ENCODE data around the gene TRAK1. TPM values are rescaled to one million over a fixed set of nuclear protein-coding genes. Genes with fewer than 3 reads are reported as not detected.
A peak's percentile ranks its signal among the peaks of the same experiment; 100 is the strongest.

Gene TRAK1
- total RNA-seq, 1 donor from 2014 or later = 50.7 TPM

DNA sequence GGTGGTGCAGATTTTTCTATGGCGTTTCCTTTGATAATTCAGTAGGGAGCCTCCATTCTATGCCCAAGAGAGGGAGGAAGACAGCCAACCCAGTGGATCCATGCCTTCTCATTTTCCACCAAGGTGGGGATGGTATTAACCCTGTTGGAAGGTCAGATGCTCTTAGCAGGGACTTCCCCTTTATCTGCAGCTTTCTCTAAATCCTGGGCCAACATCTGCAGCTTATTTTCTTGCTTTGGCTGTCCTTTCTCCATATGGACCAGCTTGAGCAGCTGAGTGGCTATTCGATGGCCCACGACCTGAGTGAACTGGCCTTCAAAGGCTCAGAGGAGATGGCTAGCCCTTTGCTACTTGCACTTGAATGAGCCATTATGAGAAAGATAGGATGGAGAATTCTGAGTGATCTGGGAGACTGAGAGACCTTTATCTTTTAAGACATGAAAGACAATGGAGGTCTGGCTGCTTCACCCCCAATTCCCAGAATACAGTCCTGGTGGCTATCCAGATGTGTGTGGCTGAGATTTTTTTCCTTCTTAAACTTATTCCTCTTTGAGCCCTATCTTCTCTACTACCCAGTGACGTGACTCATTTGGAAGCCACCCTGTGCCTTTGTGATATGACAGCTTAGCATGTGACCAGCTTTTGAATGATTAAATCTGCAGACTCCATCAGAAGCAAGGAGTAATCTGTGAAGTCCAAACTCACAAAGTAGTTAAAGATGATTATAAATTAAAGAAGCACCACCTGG lies 39.6 kb upstream of the TRAK1 start:
- TF ChIP-seq, protein P1, sequence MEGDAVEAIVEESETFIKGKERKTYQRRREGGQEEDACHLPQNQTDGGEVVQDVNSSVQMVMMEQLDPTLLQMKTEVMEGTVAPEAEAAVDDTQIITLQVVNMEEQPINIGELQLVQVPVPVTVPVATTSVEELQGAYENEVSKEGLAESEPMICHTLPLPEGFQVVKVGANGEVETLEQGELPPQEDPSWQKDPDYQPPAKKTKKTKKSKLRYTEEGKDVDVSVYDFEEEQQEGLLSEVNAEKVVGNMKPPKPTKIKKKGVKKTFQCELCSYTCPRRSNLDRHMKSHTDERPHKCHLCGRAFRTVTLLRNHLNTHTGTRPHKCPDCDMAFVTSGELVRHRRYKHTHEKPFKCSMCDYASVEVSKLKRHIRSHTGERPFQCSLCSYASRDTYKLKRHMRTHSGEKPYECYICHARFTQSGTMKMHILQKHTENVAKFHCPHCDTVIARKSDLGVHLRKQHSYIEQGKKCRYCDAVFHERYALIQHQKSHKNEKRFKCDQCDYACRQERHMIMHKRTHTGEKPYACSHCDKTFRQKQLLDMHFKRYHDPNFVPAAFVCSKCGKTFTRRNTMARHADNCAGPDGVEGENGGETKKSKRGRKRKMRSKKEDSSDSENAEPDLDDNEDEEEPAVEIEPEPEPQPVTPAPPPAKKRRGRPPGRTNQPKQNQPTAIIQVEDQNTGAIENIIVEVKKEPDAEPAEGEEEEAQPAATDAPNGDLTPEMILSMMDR (IDR thresholded peaks at IDR 0.05; ENCODE audit: unreplicated experiment) = no peak
- H3K27ac Mint-ChIP-seq = peak overlapping the region; percentile 58
- H3K4me3 Mint-ChIP-seq = no peak overlapping the region
- no peaks in the 10 kb centered on the region for H3K36me3 Mint-ChIP-seq
- H3K27me3 Mint-ChIP-seq (ENCODE audit: low read depth) = no peaks in the 10 kb centered on the region
- peaks cover 4% of the 10 kb centered on the region for H3K9me3 Mint-ChIP-seq
- DNase-seq (ENCODE audit: low spot score in 2 of 2, unreplicated experiment in 2 of 2) = peak in 1 of 2 experiments; percentile 9
- H3K4me1 Mint-ChIP-seq = peaks cover 31% of the 10 kb centered on the region

DNA sequence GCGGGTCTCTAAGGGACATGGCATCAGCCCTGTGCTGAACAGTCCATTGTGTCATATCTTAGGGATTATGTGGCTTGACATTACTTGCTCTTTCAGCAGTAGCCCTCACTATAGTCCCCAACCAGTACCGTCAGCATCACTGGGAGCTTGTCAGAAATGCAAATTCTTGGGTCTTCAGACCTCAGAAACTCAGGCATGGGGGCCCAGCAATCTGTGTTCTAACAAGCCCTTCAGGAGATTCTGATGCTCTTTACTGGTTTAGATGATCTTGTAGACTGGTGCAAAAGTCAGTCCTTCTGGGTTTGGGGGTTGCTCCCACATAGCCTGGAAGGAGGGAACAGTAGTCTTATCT lies 39.0 kb upstream of the TRAK1 start:
- H3K9me3 Mint-ChIP-seq = peaks cover 4% of the 10 kb centered on the region
- TF ChIP-seq, protein P1 (IDR thresholded peaks at IDR 0.05; ENCODE audit: unreplicated experiment) = no peak
- H3K27me3 Mint-ChIP-seq (ENCODE audit: low read depth) = no peaks in the 10 kb centered on the region
- no peaks in the 10 kb centered on the region for H3K36me3 Mint-ChIP-seq
- H3K4me1 Mint-ChIP-seq = peaks cover 30% of the 10 kb centered on the region
- peak overlapping the region; percentile 98 for H3K27ac Mint-ChIP-seq
- H3K4me3 Mint-ChIP-seq = no peak overlapping the region
- DNase-seq (ENCODE audit: low spot score in 2 of 2, unreplicated experiment in 2 of 2) = peak in 1 of 2 experiments; percentile 9

DNA sequence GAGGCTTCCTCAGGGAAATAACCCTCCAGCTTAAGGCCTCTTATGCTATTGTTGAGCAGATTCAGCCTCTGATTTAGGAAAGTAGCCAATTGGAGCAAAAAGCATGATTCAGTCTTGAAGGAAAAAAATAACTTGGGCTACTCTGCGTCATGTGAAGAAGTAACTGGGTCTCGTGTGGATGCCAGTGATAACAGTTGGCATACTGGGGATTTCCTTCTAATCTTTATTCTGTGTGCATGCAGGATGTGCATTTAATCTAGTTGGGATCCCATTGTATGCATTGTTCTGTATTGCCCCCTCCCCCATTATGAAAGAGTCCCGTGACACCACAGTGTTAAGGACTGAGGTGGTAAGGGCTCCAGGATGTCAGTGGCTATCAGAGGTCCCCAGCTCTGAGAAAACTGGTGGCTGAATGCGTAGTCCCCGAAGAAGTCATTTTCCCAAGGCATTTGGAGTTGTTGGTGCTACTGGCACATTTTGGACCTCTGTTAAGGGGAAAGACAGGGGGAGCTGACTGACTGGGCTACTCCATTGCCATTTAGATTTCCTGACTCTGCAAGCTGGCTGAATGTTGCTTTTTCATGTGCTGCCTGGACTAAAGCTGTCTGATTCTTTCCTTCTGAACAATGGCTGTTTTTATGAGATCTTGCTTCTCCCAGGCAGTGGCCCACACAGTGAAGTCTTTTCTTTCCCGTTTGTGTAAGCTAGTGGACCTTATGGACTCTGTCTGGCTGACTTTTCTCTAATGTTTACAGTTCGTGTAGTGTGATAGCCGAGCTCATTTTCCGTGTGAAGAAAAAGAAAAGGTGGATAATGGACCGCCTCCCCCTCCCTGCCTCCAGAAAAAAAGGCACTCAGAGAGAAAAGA lies 38.4 kb upstream of the TRAK1 start:
- Mint-ChIP-seq H3K4me3 (peak overlapping the region; percentile 28), H3K27ac (peak overlapping the region; percentile 98), H3K36me3 (no peaks in the 10 kb centered on the region), H3K9me3 (peaks cover 4% of the 10 kb centered on the region), H3K27me3 (ENCODE audit: low read depth) (no peaks in the 10 kb centered on the region), H3K4me1 (peaks cover 33% of the 10 kb centered on the region)
- DNase-seq (ENCODE audit: low spot score in 2 of 2, unreplicated experiment in 2 of 2) = peak in 1 of 2 experiments; percentile 35
- TF ChIP-seq, protein P1 (IDR thresholded peaks at IDR 0.05; ENCODE audit: unreplicated experiment) = no peak

DNA sequence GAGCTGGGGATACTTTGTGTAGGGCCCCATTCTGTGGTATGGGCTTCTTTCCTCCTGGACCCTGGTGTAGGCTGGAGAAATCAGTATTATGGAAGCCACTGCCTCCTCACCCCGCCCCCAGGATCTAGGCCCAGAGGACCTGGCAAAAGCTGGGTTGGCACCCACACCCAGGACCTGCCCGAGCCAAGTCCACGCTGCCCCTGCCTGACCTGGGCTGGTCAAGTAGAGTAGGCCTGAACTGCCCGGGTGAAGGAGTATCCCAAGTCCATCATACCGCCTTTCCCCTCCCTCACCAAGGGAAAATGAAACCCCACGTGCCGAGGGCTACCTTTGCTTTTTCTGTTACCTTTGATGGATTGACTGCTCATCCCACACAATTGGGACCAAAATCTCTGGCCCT lies 37.7 kb upstream of the TRAK1 start:
- peaks cover 4% of the 10 kb centered on the region for H3K9me3 Mint-ChIP-seq
- H3K27me3 Mint-ChIP-seq (ENCODE audit: low read depth) = no peaks in the 10 kb centered on the region
- peak in 1 of 2 experiments; percentile 34 for DNase-seq (ENCODE audit: low spot score in 2 of 2, unreplicated experiment in 2 of 2)
- H3K27ac Mint-ChIP-seq = peak overlapping the region; percentile 40
- no peak overlapping the region for H3K4me3 Mint-ChIP-seq
- H3K4me1 Mint-ChIP-seq = peaks cover 29% of the 10 kb centered on the region
- TF ChIP-seq, protein P1 (IDR thresholded peaks at IDR 0.05; ENCODE audit: unreplicated experiment) = no peak
- H3K36me3 Mint-ChIP-seq = no peaks in the 10 kb centered on the region

DNA sequence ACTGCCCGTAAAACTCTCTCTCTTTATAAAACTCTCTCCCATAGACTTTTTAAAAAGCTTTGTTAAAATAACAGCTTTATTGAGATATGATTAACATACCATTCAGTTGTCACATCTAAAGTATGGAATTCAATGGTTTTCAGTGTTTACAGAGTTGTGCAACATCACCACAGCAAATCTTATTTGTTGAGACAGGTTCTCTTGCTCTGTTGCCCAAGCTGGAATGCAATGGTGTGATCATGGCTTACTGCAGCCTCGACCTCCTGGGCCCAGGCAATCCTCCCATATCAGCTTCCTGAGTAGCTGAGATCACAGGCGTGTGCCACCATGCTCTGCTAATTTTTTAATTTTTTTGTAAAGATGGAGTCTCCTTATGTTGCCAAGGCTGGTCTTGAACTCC lies 35.9 kb upstream of the TRAK1 start:
- Mint-ChIP-seq H3K9me3 (peaks cover 4% of the 10 kb centered on the region), H3K27ac (peak overlapping the region; percentile 66), H3K27me3 (ENCODE audit: low read depth) (no peaks in the 10 kb centered on the region), H3K4me3 (no peak overlapping the region), H3K36me3 (no peaks in the 10 kb centered on the region), H3K4me1 (peaks cover 39% of the 10 kb centered on the region)
- no peak for DNase-seq (ENCODE audit: low spot score in 2 of 2, unreplicated experiment in 2 of 2)
- TF ChIP-seq, protein P1 (IDR thresholded peaks at IDR 0.05; ENCODE audit: unreplicated experiment) = no peak

Measured in mesothelial cell of epicardium (in vitro differentiated cells).